ENCODE results near the gene TLE4. TPM values are rescaled to one million over a fixed set of nuclear protein-coding genes. Genes with fewer than 3 reads are reported as not detected.

The TLE4 gene
- total and polyA plus RNA-seq, 2 experiments from 2014 or later = 45.8 to 72.9 TPM

- TF ChIP-seq STAT1 (IDR thresholded peaks at IDR 0.05; ENCODE audit: unreplicated experiment) = no peak
- TF ChIP-seq EZH2phosphoT487 (IDR thresholded peaks at IDR 0.05; ENCODE audit: unreplicated experiment) = no peak
- no peak for TF ChIP-seq ZNF114 (CRISPR knock-in tag; IDR thresholded peaks at IDR 0.05)
- no peak for TF ChIP-seq EZH2 (IDR thresholded peaks at IDR 0.05; ENCODE audit: low read depth, unreplicated experiment)
- no peak for TF ChIP-seq NANOG (IDR thresholded peaks at IDR 0.05; ENCODE audit: borderline replicate concordance)
- no peak for TF ChIP-seq POLR2AphosphoS5 (IDR thresholded peaks at IDR 0.05; ENCODE audit: low read depth)
- no peak for TF ChIP-seq CTCF (conservative IDR thresholded peaks at IDR 0.05; ENCODE audit: low read depth in 2 of 2)
- TF ChIP-seq ZNF331 (CRISPR knock-in tag; IDR thresholded peaks at IDR 0.05; ENCODE audit: low read depth) = no peak
- no peak for TF ChIP-seq ETS1 (IDR thresholded peaks at IDR 0.05)
- no peak for TF ChIP-seq REST (IDR thresholded peaks at IDR 0.05; ENCODE audit: unreplicated experiment)
Observed at GRCh38 chr9:79572032-79572607, 355 bp downstream of the TLE4 start (continued).

GRCh38 chr9:79572608-79573411 is 1.0 kb downstream of the TLE4 start:
- H3K27ac Mint-ChIP-seq = no peak overlapping the region
- Histone ChIP-seq H3K36me3 (ENCODE audit: insufficient read depth) (no peaks in the 10 kb centered on the region; the same call in 1 of the 2 replicates), H3K9me2 (ENCODE audit: insufficient read depth) (no peaks in the 10 kb centered on the region), H3K79me2 (replicated peaks; ENCODE audit: insufficient read depth) (peaks cover 46% of the 10 kb centered on the region), H2AFZ (no peak overlapping the region), H3K4me1 (ENCODE audit: insufficient read depth) (peaks cover 17% of the 10 kb centered on the region), H3K27ac (ENCODE audit: low read depth) (no peak overlapping the region), H3K4me3 (peak overlapping the region; percentile 74), H3K27me3 (ENCODE audit: insufficient read depth) (no peaks in the 10 kb centered on the region), H3K4me2 (peak overlapping the region; percentile 94), H3F3A (replicated peaks; ENCODE audit: low read depth) (0 out of 2 replicates have a peak, but pooled peaks cover 5% of the 10 kb centered on the region), H4K20me1 (replicated peaks; ENCODE audit: insufficient read depth) (peaks cover 4% of the 10 kb centered on the region; the same call in 1 of the 2 replicates)
- TF ChIP-seq JUNB (IDR thresholded peaks at IDR 0.05; ENCODE audit: unreplicated experiment) = no peak
- no peak for TF ChIP-seq EZH2phosphoT487 (IDR thresholded peaks at IDR 0.05; ENCODE audit: unreplicated experiment)
- TF ChIP-seq STAT1 (IDR thresholded peaks at IDR 0.05; ENCODE audit: unreplicated experiment) = no peak
- no peak for TF ChIP-seq NANOG (IDR thresholded peaks at IDR 0.05; ENCODE audit: borderline replicate concordance)
- TF ChIP-seq ETS1 (IDR thresholded peaks at IDR 0.05) = no peak
- TF ChIP-seq CTCF (conservative IDR thresholded peaks at IDR 0.05; ENCODE audit: low read depth in 2 of 2) = no peak; a peak in 1 of 4 replicates
- no peak for TF ChIP-seq ZNF331 (CRISPR knock-in tag; IDR thresholded peaks at IDR 0.05; ENCODE audit: low read depth)
- no peak for TF ChIP-seq EZH2 (IDR thresholded peaks at IDR 0.05; ENCODE audit: low read depth, unreplicated experiment)
- peak; percentile 0; the same call in 1 of the 3 replicates for ATAC-seq
- peaks cover 4% of the 10 kb centered on the region; the same call in 1 of the 3 replicates for H3K9me3 Mint-ChIP-seq
- peak; percentile 63 for DNase-seq (ENCODE audit: low spot score)
- H3K36me3 Mint-ChIP-seq (ENCODE audit: low read depth) = peaks cover 14% of the 10 kb centered on the region
- H3K4me3 Mint-ChIP-seq = peak overlapping the region; percentile 88; the same call in 1 of the 3 replicates
- peaks cover 26% of the 10 kb centered on the region for H3K4me1 Mint-ChIP-seq
- H3K27me3 Mint-ChIP-seq (ENCODE audit: insufficient read depth, low read depth, poor library complexity) = peaks cover 10% of the 10 kb centered on the region

Measured in GM23338 (cell line).